22Rv1 (cell line): ENCODE measurements around the gene SMARCA4.
"Not testable (repeated sequence)": the region's sequence is repeated elsewhere in the genome, so short reads cannot be mapped to it uniquely, and the experiment has no call there.

Experiments used
- H3K27ac ChIP-seq: fragments of 450-650 bp; 2 replicates; pipeline ENCODE4 v1.5.1; 2017
- ZFX ChIP-seq: fragments of 450-650 bp; IDR thresholded peaks from 2 replicates; pipeline ENCODE4 v1.6.1; 2017; ENCODE audit warnings: antibody characterized with exemption, borderline replicate concordance
- TF ChIP-seq, protein P1 (sequence below): fragments of 450-650 bp; IDR thresholded peaks from 2 replicates; pipeline ENCODE4 v1.5.1; 2017; ENCODE audit warnings: mild to moderate bottlenecking

The SMARCA4 gene

DNA sequence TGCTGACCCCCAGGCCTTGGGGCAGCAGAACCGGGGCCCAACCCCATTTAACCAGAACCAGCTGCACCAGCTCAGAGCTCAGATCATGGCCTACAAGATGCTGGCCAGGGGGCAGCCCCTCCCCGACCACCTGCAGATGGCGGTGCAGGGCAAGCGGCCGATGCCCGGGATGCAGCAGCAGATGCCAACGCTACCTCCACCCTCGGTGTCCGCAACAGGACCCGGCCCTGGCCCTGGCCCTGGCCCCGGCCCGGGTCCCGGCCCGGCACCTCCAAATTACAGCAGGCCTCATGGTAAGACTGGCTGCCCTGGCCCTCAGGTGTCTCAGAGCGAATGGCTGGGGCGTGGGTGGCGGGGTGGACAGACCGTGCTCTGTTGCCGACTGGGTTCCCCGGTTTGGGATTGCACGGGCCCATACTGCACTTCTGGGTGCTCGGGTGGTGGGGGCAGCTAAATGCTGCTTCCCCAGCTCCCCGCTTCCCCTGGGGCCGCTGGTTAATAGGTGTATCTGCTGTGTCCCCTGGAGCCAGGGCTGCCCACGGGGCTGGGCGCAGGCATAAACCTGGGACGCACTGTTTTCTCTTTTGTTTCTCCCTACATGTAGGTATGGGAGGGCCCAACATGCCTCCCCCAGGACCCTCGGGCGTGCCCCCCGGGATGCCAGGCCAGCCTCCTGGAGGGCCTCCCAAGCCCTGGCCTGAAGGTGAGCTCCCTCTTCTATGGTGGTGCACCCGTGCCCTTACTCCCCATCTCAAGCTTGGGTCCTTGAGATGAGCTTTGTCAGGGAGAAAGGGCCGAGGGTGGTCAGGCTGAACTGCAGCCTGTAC is 25.7 kb downstream of the SMARCA4 start:
- no peak for TF ChIP-seq ZFX
- TF ChIP-seq, protein P1, sequence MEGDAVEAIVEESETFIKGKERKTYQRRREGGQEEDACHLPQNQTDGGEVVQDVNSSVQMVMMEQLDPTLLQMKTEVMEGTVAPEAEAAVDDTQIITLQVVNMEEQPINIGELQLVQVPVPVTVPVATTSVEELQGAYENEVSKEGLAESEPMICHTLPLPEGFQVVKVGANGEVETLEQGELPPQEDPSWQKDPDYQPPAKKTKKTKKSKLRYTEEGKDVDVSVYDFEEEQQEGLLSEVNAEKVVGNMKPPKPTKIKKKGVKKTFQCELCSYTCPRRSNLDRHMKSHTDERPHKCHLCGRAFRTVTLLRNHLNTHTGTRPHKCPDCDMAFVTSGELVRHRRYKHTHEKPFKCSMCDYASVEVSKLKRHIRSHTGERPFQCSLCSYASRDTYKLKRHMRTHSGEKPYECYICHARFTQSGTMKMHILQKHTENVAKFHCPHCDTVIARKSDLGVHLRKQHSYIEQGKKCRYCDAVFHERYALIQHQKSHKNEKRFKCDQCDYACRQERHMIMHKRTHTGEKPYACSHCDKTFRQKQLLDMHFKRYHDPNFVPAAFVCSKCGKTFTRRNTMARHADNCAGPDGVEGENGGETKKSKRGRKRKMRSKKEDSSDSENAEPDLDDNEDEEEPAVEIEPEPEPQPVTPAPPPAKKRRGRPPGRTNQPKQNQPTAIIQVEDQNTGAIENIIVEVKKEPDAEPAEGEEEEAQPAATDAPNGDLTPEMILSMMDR = peak; percentile 9; the same call in 1 of the 2 replicates
- H3K27ac ChIP-seq = no peak overlapping the region

DNA sequence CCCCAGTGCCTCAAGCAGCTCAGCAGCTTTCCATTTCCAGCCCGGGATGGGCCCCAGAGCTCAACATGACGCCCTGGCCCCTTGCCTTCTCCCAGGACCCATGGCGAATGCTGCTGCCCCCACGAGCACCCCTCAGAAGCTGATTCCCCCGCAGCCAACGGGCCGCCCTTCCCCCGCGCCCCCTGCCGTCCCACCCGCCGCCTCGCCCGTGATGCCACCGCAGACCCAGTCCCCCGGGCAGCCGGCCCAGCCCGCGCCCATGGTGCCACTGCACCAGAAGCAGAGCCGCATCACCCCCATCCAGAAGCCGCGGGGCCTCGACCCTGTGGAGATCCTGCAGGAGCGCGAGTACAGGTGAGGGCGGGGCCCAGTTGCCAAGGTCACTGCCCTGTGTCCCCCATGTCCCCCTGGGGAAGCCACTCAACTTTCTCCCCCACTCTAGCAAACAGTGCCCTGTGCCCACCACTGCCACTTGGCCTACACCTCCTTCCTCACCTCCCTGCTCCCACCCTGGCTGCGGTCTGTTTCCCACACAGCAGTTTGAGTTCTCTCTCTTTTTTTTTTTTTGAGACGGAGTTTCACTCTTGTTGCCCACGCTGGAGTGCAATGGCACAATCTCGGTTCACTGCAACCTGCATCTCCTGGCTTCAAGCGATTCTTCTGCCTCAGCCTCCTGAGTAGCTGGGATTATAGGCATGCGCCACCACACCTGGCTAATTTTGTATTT is 26.9 kb downstream of the SMARCA4 start:
- no peak for TF ChIP-seq ZFX
- TF ChIP-seq, protein P1 = no peak
- no peak overlapping the region for H3K27ac ChIP-seq

DNA sequence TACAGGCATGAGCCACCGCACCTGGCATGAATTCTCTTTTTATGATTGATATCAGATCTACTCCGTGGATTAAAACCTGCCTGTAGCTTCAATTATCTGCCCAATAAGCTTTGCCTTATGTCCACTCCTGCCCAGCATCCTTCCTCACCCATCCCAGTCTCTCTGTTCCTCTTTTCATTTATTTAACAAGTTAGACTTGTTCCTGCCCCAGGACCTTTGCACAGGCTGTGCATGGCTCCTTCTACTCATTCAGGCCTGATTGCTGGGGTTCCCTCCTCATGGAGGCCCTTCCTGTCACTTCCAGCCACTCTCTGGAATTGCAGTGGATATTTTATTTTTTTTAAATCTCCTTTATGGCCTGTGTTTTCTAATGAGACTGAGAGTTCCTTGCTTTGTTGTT is 27.6 kb downstream of the SMARCA4 start:
- TF ChIP-seq ZFX = no peak
- TF ChIP-seq, protein P1 = no peak
- H3K27ac ChIP-seq = no peak overlapping the region

DNA sequence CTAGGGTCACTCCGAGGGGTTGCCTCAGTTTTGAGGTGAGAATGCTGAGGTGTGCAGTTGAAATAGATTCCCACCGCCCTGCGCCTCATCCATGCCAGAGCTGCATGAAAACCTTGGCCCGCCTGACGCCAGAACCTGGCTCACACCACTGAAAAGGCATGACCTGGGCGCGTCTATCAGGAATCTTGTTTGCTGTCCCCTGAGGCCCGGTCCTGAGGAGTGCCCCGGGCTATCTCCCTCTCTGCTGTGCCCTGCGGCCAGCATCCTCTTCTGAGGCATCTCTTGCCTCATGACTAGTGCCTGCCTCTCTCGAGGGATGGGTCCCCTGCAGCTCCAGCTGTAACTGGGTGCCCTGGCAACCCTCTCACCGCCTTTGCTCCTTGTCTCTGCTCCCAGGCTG is 28.1 kb downstream of the SMARCA4 start:
- no peak for TF ChIP-seq ZFX
- TF ChIP-seq, protein P1 = no peak

DNA sequence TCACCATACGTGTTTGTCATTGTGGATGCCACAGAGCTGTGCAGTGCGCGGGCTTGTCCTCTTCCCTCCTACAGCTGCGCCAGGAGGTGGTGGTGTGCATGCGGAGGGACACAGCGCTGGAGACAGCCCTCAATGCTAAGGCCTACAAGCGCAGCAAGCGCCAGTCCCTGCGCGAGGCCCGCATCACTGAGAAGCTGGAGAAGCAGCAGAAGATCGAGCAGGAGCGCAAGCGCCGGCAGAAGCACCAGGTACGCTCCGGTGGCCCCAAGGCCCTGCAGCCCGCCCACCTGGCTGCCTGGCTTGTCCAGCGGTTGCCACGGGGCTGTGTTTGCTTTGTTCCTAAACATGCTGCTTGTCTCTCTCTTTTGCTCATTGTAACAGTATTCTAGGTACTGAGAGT is 30.2 kb downstream of the SMARCA4 start:
- H3K27ac ChIP-seq = no peak overlapping the region
- TF ChIP-seq, protein P1 = no peak
- TF ChIP-seq ZFX = no peak

More for the DNA sequence above, 28.1 kb downstream of the SMARCA4 start:
- no peak overlapping the region for H3K27ac ChIP-seq

DNA sequence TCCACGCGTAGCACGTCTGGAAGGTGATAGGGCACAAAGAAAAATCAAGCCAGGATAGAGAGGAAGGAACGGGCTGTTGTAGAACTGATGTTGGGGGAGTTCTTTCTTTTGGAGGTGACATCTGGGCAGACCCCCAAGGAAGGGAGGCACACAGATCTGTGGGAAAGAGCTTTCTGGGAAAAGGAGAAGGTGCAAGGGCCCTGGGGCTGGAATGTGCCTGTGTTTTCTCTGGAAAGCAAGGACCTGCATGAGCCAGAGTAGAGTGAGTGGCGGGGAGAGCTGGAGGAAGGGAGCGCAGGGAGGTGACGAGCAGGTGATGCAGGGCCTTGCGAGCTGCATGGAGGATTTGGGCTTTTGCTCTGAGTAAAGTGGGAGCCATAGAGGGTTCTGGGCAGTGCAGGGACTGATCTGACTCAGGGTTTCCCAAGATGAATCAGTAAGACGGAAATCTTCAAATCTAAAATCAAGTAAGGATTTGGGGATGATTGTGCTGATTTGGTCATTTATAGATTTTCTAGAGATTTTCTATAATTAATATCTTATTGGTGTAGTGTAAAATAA is 30.8 kb downstream of the SMARCA4 start:
- no peak for TF ChIP-seq ZFX
- TF ChIP-seq, protein P1 = no peak
- no peak overlapping the region for H3K27ac ChIP-seq

DNA sequence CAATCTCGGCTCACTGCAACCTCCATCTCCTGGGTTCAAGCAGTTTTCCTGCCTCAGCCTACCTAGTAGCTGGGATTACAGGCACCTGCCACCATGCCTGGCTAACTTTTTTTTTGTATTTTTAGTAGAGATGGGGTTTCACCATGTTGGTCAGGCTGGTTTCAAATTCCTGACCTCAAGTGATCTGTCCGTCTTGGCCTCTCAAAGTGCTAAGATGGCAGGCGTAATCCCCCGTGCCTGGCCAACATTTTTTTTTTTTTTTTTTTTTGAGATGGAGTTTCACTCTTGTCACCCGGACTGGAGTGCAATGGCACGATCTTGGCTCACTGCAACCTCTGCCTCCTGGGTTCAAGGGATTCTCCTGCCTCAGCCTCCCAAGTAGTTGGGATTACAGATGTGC is 31.3 kb downstream of the SMARCA4 start:
- H3K27ac ChIP-seq = not testable (repeated sequence)
